HCEC 1CT (cell line): ENCODE results near the gene HOXA7.

ENCODE experiments used
- DNase-seq: peaks from one replicate; pipeline ENCODE4 v3.0.0-alpha.2; 2017

The HOXA7 gene

DNA sequence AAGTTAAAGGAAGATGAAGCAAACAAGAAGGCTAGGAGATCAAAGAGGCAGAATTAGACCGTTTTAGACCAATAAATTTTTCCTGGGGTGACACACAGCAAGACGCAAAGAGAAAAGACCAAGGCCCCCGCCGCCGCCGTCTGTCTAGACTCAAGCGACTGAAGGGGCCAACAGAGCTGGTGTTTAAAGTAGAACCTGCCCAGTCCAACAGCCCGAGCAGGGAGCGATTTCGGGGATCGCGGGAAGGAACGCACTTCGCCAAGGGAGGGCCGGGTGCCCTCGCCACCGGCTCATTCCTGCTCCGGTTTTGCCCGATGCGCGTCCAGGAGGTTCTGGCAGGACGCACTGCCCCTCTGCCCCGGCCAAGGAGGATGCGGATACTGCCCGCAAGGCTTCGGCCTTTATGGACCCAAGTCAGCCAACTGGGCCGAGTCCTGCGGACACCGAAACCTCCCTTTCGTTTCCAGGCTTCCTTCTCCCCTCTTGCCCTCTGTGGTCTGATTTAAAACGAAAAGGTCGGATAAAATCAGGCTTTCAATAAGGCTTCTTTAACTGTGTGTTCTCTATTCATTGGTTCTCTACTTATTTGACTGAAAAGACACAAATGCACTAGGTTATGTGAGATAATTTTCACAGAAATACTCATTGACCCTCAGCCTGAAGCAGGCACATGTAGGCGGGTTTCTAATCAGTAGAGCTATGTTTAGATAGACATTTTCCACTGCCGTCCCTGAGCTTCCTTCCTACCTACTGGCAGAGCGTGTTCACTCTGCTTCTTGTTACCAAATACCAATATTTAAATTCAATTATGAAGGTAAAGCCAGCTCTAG is 2.2 kb upstream of the HOXA7 start:
- DNase-seq = no peak

DNA sequence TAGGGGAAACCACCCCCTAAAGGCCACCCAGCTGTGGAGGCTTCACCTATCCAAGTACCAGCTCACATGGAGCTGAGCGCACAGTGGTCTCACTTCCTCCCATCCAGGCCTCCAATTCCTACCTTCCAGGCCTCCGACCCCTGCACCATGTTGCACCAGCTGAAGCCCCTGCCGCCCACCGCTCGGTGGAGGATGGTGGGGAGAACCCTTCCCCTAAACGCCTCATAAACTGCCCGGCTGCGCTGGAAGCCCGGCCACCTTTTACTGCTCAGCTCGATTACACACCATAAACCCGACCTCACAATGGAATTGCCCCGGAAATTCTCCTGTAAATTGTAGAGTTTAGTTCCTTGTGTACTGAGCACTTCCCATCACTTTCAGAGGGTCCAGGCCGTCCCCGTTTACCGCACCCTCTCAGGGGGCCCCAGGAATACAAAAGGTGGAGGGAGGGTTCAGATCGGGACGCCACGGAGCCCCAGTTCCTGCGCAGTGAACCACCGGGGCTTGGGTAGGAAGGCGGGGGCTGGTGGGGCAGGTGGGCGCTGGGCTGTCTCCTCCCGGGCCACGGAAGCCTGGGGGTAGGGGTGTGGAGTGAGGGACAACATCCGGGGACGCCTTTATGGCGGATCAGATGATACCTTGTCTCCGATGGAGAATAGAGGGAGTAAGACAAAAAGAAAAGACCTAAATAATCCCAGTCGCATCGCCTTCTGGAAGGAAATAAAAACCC is 1.4 kb upstream of the HOXA7 start:
- no peak for DNase-seq

DNA sequence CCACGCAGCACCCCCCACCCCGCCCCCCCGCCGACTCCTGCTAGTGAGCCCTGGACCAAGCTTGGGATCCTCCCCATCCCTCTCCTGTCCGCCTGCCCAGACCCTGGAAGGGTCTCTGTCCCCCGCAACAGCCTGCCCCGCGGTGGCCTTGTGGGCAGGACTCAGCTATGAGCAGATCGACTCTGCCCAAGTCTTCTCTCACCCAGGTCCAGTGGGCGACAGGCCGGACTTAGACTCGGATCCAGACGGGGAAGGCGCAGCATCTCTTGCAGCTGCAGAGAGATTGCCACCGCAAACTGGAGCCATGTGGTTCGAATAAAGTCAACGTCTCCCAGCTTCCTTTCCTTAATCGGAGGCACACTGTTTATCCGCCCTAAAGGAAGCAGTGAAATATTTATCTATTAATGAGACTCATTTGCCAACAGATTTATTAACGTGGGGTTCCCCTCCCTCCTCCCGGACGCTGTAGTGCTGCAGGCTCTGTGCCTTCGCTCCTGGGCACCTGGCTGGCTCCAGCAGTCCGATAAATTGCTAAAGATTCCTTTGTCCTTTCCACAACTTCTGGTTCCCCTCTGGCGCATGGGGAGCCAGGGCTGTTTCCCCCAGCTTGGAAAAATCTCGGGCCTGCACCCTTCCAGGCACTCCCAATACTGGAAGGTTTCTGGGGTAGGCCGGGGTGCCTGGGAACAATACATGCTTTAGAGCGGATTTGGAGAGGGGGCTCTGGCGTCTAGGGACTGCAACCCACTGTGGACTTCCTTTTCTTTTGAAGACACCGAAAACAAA is 634 bp upstream of the HOXA7 start:
- no peak for DNase-seq

DNA sequence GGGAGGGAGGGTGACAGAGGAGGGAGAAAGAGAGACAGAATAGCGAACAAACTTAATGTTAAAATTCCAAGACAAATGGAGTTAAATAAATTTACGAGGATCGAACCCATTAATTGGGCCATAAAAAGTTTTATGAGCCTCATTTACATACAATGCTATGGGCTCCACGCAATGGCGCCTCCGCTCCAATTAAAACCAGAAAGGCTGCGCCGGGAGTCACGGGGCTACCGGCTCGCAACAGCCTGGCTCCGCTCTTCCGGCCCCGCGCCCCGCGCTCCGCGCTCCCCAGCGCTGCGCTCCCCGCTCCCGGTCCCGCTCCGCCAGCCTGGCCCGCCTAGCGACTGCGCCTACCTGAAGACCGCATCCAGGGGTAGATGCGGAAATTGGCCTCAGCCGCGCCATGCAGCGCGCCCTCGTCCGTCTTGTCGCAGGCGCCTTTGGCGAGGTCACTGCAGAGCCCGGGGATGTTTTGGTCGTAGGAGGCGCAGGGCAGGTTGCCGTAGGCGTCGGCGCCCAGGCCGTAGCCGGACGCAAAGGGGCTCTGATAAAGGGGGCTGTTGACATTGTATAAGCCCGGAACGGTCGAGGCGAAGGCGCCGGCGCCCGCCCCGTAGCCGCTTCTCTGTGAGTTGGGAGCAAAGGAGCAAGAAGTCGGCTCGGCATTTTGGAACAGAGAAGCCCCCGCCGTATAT is 513 bp downstream of the HOXA7 start:
- DNase-seq = peak; percentile 32

DNA sequence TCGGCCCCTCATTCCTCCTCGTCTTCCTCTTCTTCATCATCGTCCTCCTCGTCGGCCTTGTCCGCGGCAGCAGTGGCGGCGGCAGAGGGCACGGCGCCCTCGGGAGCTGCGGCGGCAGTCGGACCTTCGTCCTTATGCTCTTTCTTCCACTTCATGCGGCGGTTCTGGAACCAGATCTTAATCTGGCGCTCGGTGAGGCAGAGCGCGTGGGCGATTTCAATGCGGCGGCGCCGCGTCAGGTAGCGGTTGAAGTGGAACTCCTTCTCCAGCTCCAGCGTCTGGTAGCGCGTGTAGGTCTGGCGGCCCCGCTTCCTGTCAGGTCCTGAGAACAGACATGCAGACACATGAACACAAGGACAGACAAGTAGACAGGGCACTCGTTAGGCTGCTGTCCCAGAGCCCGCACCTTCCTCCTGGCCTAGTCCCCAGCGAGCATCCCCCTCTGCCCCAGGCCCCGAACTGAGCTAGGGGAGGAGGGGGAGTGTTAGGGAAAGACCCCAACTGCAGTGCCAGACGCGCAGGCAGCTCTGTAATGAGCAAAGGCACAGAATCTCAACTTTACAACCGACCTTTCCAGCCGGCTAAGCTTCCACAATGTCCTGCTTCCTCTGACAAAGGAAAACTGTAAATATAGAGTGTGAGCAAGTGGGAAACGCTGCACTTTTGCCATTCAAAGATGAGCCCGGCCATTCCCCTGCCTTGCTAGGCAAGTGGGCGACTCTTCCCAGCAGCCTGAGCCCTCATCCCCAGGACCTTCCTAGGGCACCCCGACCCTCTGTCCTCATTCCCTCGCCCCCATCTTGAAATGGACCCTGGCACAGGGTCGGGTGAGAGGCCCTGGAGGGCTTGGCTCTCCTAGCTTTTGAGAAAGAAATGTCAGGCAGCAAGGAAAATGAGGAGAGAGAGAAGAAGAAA is 1.3 kb downstream of the HOXA7 start:
- DNase-seq = no peak

DNA sequence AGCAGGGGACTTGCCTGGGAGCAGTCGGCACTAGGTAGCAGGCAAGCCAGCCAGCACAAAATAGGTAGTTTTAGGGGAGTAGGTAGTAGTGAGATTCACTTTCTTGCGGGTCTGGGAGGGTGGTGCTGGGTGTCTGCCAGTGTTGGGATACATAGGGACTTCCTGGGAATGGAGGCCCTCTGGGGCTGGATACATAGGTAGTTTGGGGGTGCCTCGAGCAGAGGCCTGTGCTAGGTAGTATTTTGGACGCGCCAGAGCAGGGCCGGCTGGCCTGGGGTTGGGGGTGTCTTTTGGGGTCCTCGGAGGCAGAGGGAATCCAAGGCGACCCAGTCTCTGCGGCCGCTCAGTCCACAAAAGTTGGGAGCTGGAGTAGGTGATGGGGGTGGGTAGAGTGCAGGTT is 2.1 kb downstream of the HOXA7 start:
- DNase-seq = no peak

DNA sequence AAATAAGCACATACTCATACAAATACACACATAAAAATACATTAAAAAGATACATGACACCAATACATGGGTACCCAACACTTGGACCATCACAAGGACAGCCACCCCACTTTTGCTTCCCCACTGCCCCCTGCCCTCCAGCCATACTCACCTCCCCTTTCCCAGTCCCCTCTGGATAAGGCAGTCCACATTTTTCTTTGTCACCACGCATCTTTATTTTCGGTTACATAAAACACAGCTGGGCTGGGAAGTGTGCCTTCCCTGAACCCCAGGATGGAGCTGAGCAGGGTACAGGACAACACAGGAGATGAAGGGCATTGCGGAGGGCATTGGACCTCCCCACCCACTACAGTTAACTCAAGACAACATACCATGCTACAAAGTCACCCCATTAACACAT is 2.9 kb downstream of the HOXA7 start:
- no peak for DNase-seq

DNA sequence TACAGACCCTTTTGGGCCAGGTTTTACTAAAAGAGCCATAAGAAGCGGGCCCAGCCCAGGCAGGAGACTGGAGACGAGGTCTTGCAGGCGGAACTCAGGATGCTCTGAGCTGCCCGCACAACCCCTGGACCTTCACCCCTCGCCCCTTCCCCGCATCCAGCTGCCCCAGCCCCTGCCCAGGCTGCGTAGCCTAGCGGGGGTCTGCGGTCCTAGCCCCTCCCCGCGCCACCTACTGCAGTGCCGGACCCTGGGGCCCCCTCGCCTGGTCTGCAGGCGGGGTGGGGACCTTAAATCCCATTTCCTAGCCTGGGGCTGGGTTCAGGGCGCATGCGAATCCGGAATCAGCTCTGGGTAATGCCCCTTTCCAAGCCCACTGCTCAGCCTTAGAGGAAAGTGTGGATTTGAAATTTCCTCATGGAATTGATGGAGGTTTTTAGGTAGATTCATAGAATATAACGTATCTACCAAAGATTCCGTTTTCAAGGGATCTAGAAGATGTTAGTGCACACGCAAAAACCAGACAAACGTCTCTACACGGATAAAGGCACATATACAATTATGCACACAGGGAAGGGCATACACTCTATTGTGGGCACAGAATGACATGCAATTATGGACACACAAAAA is 3.5 kb downstream of the HOXA7 start:
- no peak for DNase-seq

DNA sequence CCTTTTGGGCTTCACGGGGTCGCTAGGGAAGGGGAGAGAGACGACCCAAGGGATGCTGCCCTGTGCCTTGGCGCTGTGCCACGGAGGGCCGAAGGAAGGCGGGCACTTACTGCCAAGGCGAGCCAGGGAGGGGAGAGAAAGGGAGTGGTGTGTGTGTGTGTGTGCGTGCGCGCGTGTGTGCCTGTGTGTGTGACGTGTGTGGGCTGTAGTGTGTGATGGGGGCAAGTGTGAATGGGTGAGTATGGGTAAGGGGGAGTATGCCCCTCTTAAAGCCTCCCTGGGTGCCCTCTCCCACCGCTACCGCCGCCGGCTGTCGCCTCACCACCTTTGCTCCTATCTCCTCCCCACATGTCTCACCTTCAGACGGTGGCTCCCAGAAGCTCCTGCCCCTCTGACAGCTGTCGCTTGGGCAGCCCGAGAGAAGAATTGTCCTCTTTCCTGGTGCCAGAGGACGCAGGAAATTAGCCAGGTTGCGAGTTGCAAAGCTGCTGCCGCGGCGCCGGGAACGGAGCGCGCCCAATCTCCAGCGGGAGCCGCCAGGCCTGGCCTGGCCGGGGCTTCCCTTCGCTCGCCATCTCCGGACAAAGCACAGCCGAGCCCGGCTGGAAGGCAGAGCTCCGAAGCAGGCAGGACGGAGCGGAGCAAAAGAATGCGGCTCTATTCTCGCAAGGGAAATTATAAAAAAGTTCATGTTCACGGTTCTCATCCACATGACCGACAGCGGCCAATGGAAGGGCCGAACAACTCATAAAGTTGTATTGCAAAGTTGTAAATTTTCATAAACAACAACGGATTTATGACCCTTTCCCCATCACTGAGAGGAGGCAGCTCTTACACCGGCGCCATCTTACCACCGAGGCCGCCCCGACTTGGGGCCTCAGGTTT is 4.3 kb downstream of the HOXA7 start, which contains the start of gene HOXA3:
Gene HOXA3 (minus strand): TSS at position 653 of the 885 bp plus-strand sequence. CDS start 41,943 bp downstream, outside the sequence.
- DNase-seq = peak; percentile 83

DNA sequence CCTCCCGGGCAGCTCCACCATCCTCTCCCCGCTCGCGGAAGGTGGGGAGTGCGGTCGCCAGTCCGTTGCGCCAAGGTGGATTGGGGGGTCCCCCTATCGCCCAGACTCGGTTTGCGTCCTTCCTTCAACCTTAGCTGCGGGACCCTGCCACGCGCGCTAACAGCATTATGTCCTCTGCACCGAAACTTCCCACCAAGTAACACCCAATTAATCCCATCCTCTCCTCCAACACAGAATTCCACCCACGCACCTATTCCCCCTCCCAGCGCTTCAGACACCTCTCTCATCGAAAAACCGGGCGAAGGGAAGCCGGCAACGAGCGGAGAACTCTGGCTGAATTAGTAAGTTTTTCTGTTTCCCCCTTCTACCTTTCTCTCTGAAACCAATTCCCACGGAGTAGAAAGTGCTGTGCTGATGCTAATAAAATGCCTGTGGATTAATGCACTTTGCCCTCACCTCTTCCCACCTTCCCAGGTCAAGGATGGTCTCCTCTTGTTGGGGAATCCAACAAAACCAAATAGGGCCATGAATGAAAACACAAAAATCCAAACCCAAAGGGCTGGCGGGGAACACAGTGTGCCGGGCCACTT is 5.0 kb downstream of the HOXA7 start:
- DNase-seq = no peak

DNA sequence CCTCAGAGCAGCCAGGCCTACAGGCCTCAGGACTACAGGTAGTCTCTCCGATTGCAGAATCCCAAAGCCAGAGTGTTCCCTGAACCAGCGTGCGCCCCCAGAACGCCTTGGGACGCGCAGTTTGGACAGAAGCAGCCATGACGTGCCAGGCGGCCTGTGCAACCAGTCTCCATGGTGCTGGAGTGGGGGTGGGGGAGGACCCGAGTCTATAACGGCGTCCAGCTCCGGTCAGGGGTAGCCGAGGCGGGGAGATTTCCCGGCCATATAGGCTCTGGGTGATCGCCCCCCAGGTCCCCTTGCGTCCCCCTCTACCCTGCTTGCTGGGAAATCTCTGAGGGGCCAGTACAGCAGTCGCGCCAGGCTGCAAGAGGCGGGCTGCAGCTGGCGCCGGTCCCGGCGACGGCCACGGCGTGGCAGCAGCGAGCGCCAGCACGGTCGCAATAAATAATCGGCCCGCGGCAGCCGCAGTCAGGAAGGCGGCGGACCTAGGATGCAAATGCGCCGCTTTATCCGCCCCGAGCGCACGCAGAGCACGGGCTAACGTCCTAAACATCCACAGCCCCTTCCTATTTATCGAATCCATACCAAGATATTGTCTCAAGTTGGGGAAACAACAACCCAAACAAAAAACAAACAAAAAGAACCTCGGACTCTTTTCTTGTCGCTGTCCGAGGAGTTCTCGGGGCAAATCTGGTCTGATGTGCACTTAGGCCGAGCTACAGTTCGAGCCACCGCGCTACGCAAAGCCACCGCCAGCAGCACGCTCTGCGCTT is 5.7 kb downstream of the HOXA7 start:
- DNase-seq = peak; percentile 90

DNA sequence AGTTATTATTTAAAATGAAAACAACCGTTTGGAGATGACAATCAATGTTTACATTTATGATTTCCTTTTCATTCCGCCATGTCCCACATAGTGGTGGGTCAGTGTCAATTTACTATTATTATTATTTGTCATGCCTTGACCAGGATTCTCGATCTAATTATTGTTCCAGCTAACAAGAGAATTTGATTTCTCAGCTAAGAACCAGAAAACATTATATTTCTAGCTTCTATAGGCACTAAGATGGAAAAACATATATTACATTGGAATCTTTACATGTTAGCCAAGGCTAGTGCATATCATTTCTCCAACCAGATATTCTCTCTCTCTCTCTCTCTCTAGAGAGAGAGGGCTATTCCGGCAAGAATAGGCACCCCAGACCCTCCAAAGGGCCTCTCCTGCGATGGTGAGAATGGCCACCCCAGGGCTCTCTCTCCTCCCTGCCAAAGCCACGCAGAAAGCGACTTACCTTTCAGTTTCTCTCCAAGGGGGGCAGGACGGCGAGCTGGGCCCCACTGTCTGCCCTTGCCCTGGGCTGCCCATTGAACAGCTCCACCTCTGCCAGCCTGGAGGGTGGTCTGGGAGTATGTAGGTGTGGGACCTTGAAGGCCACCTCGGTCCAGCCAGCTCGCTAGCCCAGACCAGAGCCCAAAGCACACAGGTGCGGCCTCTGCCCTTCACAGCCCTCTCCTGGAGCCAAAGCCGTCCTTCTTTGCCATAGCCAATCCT is 6.5 kb downstream of the HOXA7 start:
- no peak for DNase-seq

DNA sequence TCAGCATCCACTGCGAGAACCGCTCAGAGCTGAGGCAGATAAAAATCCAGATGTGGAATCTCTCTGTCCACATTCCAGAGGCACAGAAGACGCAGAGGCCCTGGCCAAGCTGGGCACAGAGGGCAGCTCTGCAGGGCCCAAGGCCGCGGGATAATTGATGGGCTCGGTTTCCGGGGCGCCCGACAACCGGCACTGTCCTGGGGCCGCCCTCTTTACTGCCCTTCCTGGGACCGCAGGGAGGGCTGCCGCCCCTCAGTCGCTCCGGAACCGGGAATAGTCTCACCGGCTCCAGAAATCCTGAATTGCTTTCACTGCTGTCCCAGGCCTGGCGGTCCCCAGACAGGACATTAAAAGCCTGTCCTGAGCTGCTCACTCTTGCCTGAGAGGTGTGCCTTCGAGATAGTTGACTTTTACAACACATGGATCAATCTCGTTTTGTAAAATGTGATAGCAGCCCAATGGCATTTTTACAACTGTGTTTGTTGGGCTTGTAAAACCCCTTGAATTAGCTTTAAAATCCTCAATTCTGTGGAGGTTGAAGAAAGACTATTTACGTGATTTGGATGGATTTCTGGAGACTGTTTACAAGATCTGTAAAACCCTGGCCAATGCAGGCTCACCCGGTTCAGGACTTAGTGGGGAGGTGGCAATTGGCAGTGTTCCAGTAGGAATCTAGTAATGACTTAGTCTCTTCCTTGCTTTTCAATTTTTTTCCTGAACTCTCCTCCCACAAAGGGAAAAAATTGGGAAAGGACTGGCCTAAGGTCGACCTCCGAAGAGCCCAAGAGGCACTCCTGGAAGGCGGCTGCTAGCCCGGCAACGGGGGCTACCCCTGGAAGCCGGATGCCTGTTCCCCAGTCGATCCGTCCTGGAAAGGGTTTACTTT is 7.5 kb downstream of the HOXA7 start:
- peak; percentile 51 for DNase-seq

DNA sequence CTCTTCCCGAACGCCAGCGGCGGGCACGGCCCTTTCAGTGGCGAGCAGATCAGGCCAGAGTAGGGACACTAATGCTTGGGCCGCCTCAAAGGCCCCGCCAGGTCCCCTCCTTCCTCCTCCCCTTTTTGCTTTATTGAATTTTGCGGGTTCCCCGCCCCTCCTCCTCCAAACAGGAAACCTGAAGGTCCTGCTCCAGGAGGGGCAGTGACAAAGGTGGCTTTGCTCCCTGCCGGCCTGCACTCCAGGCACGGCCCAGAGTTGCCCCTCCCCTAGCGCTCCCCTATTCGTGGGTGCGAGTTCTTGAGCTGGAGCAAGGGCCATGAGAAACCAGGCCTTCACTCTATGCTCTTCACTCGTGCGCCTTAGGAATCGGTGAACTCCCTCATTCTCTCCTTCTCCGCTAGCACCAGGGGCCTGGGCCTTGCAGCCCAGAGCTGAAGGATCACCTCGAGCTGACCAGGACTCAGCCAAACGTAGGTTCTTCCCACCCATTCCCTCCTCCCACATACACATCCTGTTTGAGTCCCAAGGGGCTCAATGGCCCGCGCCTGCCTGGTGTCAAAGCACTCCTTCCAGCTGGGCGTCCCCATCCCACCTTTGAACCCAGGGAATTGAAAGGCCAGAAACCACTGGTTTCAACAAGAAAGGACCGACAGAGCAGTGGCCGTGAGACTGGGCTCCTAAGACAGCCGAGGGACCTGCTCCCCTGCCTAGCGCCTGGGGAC is 8.3 kb downstream of the HOXA7 start:
- DNase-seq = peak; percentile 20

DNA sequence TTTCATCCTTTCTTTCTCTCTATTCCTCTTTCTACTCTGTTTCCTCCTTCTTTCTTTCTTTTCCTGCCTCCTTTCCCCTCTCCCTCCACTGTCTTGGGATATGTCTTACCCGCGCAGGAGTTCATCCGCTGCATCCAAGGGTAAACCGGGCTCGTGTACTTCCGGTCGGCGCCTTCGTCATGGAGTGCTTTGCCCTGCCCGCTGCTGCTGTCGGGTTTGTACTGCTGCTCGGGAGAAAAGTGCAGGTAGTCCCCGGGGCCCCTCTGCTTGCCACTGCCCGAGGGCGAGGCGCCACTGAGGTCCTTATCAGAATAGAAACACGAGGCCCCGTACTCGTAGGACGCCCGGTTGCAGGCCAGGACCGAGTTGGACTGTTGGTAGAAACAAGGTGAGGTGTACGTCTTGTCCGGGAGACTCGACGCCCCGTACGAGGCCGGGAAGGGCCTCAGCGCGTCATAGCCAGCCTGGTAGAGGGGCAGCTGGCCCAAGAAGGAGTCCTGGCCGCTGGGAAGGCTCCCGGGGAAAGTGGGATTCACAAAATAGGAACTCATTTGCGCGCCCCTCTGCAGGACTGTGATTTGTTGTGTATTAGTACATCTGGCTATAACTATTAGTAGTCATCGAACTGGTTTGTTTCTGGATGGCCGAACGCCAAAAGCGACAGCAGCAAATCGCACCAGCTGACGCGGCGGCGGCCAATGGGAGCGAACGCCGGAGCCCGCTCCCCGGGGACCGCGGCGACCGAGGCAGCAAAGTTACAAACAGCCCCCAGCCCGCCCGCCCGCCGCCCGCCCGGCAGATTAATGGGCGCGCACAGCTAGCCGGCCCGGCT is 9.1 kb downstream of the HOXA7 start, which contains the start of gene HOXA6:
Gene HOXA6 (minus strand): TSS at position 576 of the 832 bp plus-strand sequence. CDS start 25 bp downstream, at position 551.
- peak; percentile 59 for DNase-seq
